OCI-LY3 (cell line): ENCODE measurements around the gene DEXI.

ENCODE experiments used
- H2AFZ ChIP-seq: fragments of 200-600, 300-600 bp; shearing (Covaris generic); 2 replicates; pipeline ENCODE4 v1.6.0; 2014; ENCODE audit warnings: antibody characterized with exemption, low read depth, low read length
- H3K27ac ChIP-seq: fragments of 200-600, 300-600 bp; sonication (generic); 2 replicates; pipeline ENCODE4 v1.5.1; 2014; ENCODE audit warnings: mild to moderate bottlenecking, low read length, moderate library complexity, mixed read lengths
- H3K27me3 ChIP-seq: fragments of 200-600, 300-600 bp; sonication (generic); 2 replicates; pipeline ENCODE4 v1.6.1; 2014; ENCODE audit warnings: low read depth, low read length, mixed read lengths
- H3K36me3 ChIP-seq: fragments of 200-600, 300-600 bp; sonication (generic); replicated peaks from 2 replicates; pipeline ENCODE3; 2014; ENCODE audit warnings: low read depth, low read length, mixed read lengths
- H3K4me1 ChIP-seq: fragments of 300-600, 200-600 bp; sonication (generic); 2 replicates; pipeline ENCODE4 v1.6.1; 2014; ENCODE audit warnings: low read length, mixed read lengths
- H3K4me2 ChIP-seq: fragments of 200-600, 300-600 bp; sonication (generic); 2 replicates; pipeline ENCODE4 v1.6.1; 2014; ENCODE audit warnings: low read length, mixed read lengths
- H3K4me3 ChIP-seq: fragments of 300-600, 200-600 bp; sonication (generic); 2 replicates; pipeline ENCODE4 v1.5.1; 2014; ENCODE audit warnings: antibody characterized with exemption, mild to moderate bottlenecking, low read length, moderate library complexity
- H3K79me2 ChIP-seq: fragments of 300-600, 200-600 bp; shearing (Covaris generic); 2 replicates; pipeline ENCODE4 v1.6.1; 2014; ENCODE audit warnings: mild to moderate bottlenecking, low read length, mixed read lengths
- H3K9ac ChIP-seq: fragments of 300-600, 200-600 bp; shearing (Covaris generic); 2 replicates; pipeline ENCODE4 v1.6.0; 2014; ENCODE audit warnings: mild to moderate bottlenecking, low read length, moderate library complexity
- H3K9me3 ChIP-seq: fragments of 200-600, 300-600 bp; shearing (Covaris generic); 2 replicates; pipeline ENCODE4 v1.6.1; 2014; ENCODE audit warnings: low read length, mixed read lengths; ENCODE audit not compliant: insufficient read depth
- H4K20me1 ChIP-seq: fragments of 200-600, 300-600 bp; sonication (generic); 2 replicates; pipeline ENCODE4 v1.6.1; 2016; ENCODE audit warnings: low read length, mixed read lengths; ENCODE audit not compliant: insufficient read depth
- EZH2phosphoT487 ChIP-seq: fragments of 200-600 bp; shearing (Covaris generic); IDR thresholded peaks from 2 replicates; pipeline ENCODE4 v1.6.1; 2018; ENCODE audit warnings: antibody characterized with exemption, mixed run types, low read depth
- TF ChIP-seq, protein P1 (sequence below): fragments of 200-600, 300-600 bp; sonication (generic); IDR thresholded peaks from 2 replicates; pipeline ENCODE4 v1.5.1; 2014; ENCODE audit warnings: antibody characterized with exemption, low read length, low read depth

DEXI gene

DNA sequence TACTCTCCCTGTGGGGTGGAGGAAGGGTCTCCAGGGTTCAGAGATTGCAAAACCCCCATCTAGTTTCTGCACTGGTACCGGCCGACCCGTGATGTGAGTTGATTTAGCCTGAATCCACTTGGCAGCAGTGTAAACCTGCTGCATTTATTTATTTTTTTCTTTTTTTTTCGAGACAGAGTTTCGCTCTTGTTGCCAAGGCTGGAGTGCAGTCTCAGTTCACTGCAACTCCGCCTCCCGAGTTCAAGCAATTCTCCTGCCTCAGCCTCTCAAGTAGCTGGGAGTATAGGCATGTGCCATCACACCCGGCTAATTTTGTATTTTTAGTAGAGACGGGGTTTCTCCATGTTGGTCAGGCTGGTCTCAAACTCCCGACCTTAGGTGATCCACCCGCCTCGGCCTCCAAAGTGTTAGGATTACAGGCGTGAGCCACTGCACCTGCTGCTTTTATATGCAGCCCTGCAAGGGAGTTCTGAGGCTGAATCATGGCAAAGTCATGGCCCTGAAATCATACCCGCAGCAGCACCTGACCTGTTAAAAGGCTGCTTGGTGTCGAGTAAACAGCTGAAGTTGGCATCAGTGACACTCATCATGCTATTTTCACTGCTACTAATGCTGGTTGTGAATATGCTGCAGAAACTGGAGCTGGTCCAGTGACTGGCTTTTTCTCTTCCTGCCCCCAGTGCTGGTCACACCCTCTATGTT, 21.4 kb downstream of the DEXI start:
- Histone ChIP-seq H3K9ac (no peak overlapping the region), H3K27ac (no peak overlapping the region)

DNA sequence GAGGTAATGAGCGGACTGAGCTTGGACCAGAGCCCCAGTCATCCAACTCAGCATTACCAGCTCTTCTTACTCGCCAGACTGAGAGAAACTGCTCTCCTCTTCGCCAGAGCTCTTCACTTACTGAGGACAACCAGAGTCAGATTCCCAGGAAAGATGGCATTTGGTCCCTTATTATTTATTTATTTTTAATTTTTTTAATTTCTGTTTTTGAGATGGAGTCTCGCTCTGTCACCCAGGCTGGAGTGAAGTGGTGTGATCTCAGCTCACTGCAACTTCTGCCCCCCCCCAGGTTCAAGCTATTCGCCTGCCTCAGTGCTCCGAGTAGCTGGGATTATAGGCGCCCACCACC, 23.3 kb downstream of the DEXI start:
- Histone ChIP-seq H3K4me1 (peaks cover 47% of the 10 kb centered on the region), H3K27me3 (no peaks in the 10 kb centered on the region), H2AFZ (no peak overlapping the region), H3K4me3 (no peak overlapping the region), H3K9me3 (no peaks in the 10 kb centered on the region), H3K4me2 (no peak overlapping the region), H3K79me2 (peaks cover 27% of the 10 kb centered on the region), H3K27ac (no peak overlapping the region), H3K36me3 (peaks cover 85% of the 10 kb centered on the region), H3K9ac (no peak overlapping the region), H4K20me1 (peaks cover 62% of the 10 kb centered on the region)
- TF ChIP-seq, protein P1, sequence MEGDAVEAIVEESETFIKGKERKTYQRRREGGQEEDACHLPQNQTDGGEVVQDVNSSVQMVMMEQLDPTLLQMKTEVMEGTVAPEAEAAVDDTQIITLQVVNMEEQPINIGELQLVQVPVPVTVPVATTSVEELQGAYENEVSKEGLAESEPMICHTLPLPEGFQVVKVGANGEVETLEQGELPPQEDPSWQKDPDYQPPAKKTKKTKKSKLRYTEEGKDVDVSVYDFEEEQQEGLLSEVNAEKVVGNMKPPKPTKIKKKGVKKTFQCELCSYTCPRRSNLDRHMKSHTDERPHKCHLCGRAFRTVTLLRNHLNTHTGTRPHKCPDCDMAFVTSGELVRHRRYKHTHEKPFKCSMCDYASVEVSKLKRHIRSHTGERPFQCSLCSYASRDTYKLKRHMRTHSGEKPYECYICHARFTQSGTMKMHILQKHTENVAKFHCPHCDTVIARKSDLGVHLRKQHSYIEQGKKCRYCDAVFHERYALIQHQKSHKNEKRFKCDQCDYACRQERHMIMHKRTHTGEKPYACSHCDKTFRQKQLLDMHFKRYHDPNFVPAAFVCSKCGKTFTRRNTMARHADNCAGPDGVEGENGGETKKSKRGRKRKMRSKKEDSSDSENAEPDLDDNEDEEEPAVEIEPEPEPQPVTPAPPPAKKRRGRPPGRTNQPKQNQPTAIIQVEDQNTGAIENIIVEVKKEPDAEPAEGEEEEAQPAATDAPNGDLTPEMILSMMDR: no peak
- TF ChIP-seq EZH2phosphoT487: no peak

More for the DNA sequence above, 21.4 kb downstream of the DEXI start:
- no peaks in the 10 kb centered on the region for H3K27me3 ChIP-seq
- peaks cover 80% of the 10 kb centered on the region for H3K36me3 ChIP-seq
- peaks cover 28% of the 10 kb centered on the region for H3K4me1 ChIP-seq
- TF ChIP-seq EZH2phosphoT487: no peak
- TF ChIP-seq, protein P1: no peak
- no peaks in the 10 kb centered on the region for H3K9me3 ChIP-seq
- no peak overlapping the region for H3K4me2 ChIP-seq
- peaks cover 13% of the 10 kb centered on the region for H3K79me2 ChIP-seq
- peaks cover 54% of the 10 kb centered on the region for H4K20me1 ChIP-seq
- H3K4me3 ChIP-seq: no peak overlapping the region
- no peak overlapping the region for H2AFZ ChIP-seq

DNA sequence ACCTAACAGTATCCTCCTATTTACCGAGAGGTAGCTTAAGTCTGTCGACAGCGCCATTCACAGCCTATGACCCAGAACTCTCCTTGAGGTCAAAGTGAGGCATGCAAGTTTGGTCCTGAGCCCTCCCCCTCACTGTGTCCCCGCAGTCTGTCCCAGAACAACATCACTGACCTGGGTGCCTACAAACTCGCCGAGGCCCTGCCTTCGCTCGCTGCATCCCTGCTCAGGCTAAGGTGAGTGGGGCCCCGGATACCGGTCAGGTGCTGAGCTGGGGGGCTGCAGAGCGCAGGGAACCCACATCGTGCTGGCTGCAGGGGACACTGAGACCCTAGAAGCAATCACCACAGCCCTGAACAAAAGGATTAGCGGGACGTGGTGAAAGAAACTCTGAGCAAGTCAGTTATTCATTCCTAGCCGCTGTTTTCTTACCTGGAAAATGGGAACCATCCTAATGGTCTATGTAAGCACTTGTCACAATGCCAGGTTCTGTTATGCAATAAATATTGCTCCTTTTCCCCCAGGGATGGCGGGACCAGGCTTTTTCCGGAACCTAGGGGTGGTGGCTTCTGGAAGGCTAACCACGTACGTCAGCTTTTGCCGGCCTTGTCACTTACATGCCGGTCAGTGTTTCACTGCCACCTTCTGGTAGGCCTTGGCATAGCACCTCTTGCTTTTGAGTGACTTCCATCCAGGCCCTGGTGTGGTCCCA, 23.8 kb downstream of the DEXI start:
- peaks cover 81% of the 10 kb centered on the region for H3K36me3 ChIP-seq
- no peaks in the 10 kb centered on the region for H3K9me3 ChIP-seq
- no peak overlapping the region for H3K4me3 ChIP-seq
- H3K9ac ChIP-seq: no peak overlapping the region
- TF ChIP-seq, protein P1: peak; percentile 88
- no peak for TF ChIP-seq EZH2phosphoT487
- no peaks in the 10 kb centered on the region for H3K27me3 ChIP-seq
- peaks cover 48% of the 10 kb centered on the region for H3K4me1 ChIP-seq
- H3K4me2 ChIP-seq: no peak overlapping the region
- H4K20me1 ChIP-seq: peaks cover 60% of the 10 kb centered on the region
- no peak overlapping the region for H2AFZ ChIP-seq
- H3K27ac ChIP-seq: peak overlapping the region; percentile 53
- H3K79me2 ChIP-seq: peaks cover 28% of the 10 kb centered on the region

DNA sequence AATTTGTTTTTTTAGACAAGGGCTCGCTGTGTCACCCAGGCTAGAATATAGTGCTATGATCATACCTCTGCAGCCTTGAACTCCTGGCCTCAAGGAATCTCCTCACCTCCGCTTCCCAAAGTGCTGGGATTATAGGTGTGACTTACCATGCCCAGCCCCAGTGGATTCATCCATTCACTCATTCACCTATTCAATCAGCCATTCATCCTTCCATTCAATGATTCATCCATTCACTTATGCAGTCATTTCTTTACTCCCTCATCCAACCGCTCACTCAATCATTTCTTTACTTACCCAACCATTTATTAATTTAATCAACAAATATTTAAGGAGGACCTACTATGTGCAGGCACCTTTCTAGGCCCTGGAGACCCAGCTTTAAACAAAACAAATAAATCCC, 25.7 kb downstream of the DEXI start:
- H3K36me3 ChIP-seq: peaks cover 75% of the 10 kb centered on the region
- no peak overlapping the region for H2AFZ ChIP-seq
- no peak overlapping the region for H3K4me3 ChIP-seq
- TF ChIP-seq, protein P1: no peak
- TF ChIP-seq EZH2phosphoT487: no peak
- no peaks in the 10 kb centered on the region for H3K27me3 ChIP-seq
- H3K79me2 ChIP-seq: peaks cover 28% of the 10 kb centered on the region
- peaks cover 59% of the 10 kb centered on the region for H4K20me1 ChIP-seq
- H3K4me1 ChIP-seq: peaks cover 64% of the 10 kb centered on the region
- H3K9ac ChIP-seq: peak overlapping the region; percentile 51; the same call in 1 of the 2 replicates
- no peaks in the 10 kb centered on the region for H3K9me3 ChIP-seq
- H3K4me2 ChIP-seq: peak overlapping the region; percentile 41; the same call in 1 of the 2 replicates
- peak overlapping the region; percentile 80 for H3K27ac ChIP-seq
